DMS53 treated with DMSO at 0.1 percent for 48 hours (cell line): ENCODE measurements around the gene BANP.
"Not testable (repeated sequence)": the region's sequence is repeated elsewhere in the genome, so short reads cannot be mapped to it uniquely, and the experiment has no call there.

ENCODE experiments used
- DNase-seq: peaks from one replicate; lab custom pipeline; 2025; ENCODE audit not compliant: unreplicated experiment; lab: John Stamatoyannopoulos, UW

The BANP gene

DNA sequence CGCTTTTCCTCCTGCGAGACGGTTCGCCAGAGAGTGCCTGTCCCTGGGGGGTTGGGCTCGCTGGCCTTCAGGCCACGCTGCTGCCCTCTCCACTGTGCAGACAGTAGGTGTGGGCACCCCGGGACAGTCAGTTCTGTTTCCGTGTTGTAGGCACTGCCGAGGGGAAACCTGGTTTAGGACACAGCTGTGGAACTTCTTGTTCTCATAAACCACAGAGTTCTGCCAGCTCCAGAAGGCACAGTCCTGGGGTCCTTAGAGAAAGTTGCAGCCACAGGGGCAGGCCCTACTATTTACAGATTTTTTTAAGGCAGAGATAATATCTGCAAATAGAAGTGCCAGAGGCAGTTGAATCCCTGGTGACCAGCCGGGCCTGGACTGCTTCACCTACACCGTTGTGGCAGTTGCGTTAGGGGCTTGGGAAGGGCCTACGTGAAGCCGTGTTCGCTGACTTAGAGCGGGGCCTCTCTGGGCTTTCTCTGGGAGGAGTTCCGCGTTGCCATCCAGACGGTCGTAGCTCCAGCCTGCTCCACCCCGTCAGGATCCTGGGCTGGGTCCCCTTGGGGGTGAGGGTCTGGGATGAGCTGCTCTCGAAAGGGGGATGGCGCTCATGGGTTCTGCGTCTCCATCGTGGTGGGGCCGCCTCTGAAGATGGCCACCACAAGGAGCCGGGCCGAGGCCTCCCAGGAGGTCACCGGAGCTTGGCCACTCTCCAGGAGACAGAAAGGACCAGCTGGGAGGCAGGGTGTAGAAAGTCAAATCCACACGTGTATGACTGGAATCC lies 126.3 kb downstream of the BANP start:
- DNase-seq: no peak

DNA sequence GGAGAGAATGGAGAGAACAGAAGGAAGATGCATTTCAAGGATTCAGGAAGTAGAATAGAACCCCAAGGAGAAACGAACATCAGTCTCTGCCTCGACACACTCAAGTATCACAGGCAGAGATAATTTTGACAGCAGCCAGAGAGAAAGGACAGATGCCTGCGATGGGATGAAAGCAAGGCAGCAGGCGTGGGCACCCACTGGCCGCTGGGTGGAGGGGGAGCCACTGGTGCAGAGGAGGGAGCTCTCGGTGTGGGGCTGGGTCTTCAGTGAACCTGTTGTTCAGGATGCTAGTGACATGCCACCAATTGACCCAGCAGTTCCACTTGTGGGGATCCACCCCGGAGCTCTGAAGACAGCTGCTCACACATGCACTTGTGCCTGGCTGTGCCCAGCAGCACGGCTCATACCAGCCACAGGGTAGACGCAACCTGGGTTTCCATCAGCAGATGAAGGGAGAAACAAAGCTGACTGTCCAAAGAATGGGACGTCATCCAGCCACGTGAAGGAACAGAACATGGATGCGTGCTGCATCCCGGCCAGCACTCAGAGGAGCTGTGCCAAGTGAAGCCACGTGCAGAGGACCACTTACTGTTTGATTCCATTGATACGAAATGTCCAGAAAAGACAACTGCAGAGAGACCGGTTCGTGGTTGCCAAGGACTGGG lies 127.0 kb downstream of the BANP start:
- DNase-seq: no peak

DNA sequence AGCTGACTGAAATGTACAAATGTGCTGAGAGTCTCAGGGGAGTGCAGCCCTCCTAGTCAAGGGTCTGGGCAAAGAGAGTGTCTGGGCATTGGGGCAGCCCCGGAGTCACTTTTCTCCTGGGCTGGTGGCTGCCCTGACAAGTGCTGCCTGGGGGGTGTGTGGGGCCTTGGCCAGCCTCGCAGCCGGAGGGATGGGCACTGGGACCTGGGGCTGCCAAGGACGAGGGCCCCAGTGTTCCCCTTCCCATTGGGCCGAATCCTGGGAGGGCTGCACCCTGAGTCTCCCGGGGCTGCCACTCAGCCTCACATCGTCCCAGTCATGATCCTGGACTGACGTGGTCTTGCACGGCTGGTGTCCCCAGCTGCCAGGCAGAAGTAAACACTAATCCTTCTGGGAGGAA lies 132.3 kb downstream of the BANP start:
- no peak for DNase-seq

DNA sequence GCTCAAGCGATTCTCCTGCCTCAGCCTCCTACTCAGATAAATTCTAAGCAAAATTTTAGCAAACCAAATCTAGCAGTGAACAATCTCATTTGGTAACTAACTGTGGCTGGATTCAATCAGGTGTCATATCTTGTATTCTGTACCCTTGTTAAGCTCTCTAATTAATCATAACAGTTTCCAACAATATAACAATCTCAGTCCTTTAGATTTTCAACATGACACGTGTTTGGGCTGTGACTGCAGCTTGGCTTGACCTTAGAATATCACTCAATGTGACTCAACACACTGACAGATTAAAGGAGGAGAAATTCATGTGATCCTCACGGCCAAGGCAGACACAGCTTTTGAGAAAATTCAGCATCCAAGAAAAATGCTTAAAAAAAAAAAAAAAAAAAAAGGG lies 133.6 kb downstream of the BANP start:
- DNase-seq: no peak

DNA sequence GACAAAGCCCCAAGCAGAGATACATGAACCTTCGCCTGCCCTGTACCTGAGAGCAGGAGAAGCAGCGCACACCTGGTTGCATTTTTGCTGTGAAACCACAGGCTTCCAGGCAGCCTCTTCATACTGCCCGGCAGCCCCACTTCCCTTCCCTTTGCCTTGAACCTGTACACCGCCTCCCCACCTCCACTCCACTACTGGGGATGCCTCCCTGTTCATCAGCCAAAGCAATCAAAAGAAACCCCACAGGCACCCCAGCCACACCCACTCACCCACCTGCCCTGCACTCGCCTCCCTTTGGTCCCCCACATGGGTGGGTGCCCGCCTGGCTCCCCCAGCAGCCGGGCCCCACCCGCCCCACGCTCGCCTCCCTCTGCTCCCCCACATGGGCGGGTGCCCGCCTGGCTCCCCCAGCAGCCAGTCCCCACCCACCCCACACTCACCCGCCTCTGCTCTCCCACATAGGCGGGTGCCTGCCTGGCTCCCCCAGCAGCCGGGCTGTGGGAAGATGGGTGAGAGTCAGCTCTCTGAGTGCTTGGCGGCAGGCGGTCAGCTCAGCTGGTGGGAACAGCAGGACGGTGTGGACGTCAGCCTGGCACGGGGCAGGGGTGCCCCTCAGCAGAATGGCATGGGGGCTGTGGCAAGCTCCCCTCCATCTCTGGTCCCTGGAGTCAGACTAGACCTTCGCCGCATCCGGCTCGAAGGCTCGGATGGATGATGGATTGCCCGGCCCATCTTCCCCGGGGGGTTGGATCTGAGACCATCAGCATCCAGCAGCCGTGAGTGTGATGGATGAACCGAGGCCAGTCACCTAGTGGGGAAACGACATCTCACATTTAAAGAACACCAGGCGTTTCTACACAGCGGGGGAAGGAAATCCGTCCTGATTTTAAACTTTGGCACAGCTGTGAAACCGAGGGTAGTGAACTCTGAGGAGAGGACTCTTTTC lies 135.6 kb downstream of the BANP start:
- no peak for DNase-seq

DNA sequence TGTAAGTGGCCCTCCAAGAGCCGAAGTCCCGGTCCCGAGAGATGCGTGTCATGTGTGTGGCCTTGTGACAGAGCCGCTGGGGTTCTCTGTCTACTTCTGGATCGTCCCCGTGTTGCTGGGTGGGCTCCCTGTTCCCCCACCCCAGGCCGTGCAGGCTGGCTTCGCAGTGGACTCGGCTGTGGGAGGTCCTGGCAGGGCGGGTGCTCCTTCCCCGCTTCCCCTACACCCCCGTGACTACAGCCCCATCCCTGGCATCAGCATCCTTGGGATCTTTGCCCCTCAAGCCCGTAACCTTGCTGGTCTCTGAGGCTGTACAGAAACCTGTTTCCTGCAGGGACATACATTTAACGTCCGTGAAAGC lies 136.3 kb downstream of the BANP start:
- DNase-seq: no peak

DNA sequence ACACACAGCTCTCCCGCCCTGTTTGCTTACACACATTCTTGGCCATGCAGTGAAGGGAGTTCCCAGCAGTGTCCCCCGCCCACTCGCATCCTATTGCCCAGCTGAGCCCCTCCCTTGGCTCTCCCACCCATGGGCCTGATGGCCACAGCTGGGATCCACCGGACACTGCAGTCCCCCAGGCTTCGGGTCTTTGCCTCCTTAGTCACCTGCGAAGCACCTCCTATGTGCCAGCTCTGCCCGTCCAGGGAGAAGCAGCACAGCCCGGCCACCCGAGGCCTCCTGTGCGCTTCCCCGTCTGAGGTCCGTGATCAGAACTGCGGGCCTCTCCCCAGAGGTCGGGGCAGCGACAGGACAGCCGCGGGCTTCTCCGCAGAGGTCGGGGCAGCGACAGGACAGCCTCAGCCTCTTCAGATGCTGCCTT lies 136.9 kb downstream of the BANP start:
- DNase-seq: no peak

DNA sequence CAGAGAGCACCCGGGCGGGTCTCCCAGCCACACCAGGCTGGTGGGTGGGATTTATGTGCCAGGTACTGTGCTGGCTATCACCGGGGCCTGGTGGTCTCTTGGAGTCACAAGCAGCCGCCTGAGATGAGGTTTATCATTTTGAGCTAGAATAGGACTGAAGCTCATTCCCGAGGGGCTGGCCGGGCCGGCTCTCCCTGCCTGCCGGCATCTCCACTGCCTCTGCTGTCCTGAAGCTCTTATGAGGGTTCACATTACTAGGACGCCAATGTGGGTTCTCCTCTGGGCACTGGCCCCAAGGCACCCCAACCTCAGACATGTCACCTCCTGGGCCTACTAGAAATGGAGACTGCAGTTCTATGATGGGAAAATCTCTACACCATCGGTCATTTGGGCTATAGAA lies 137.4 kb downstream of the BANP start:
- DNase-seq: not testable (repeated sequence)

DNA sequence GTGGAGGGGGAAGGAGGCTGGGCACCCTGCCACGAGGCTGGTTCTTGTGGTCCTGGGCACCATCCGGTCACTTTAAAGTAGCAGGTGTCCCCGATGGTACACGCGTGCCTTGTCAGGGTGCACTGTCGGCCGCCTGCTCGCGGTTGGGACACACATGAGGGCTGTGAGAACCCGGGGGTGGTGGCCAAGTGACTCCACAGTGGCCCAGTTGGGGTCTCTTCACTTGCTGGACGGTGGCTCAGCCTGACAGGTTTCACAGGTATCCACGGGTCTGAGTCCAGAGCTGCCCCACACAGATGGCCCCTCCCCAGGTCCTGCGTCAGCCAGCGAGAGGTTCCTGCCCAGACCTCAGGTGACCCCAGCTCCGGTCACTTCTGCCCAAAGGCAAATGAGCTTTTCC lies 137.8 kb downstream of the BANP start:
- not testable (repeated sequence) for DNase-seq

DNA sequence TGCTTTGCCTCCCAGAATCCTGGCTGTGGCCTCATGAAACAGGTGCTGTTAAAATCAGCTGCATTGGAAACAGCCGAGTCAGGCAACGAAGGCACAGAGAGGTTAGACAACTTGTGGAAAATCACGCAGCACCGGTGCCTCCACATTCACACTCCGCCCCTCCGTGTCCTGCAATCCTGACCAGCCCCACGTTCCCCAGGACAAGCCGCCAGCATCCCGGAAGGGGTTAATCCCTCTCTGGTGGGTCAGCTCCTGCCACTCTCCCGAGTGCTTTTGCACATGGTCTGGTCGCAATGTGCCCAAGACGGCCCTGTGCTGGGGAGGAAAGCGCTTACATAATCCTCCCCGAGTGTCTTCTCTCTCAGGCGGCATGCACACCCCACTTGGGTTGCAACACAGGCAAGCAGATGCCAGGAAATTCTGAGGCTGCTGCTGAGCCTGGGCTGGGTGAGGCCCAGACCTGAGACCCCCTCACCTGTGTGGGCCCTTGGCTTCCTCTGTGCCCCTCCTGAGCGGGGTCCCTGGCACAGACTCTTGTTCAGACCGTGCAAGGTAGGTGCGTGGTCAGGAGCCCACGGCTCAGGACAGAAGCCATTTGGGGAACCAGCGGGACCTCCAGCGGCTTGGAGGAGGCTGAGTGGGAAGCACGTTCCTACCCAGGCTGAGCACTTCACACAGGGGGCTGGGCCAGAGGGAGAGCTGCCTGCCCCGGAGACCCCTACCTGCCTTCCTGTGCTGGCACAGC lies 138.6 kb downstream of the BANP start:
- DNase-seq: not testable (repeated sequence)

DNA sequence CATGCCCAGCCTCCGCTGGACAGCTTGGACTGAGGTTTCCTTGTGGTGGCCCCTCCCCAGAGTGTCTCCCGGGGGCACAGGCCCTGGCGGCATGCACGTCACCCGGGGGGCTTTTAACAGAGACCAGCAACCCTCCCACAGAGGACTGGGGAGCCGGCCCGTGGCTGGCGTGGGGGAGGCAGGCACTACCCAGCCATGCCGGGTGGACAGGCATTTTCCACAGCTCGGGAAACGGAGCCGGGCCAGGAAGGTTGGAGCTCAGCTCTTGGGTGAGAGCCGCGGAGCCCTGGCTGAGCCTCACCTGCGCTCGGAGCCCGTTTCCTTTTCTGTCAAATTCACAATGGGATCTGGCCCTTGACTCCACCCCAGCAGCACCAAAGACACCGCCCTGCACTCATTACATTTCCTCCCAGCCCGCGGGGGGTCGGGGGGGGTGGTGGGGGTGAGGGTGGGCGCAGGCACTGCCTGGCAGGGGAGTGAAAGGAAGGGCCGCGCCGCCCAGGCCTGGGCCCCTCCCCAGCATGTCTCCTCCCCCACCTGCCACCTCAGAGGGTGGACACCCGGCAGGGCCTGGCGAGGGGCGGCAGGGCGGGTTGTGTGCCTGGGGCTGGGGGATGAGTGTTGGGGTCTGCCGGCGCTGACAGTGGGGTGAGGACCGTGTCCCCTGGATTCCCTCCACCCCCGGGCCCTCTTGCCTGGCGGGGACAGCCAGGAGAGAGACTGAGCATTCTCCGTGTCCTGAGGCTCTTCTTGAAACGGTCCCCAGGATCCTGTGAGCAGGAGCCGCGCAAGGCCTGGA lies 139.3 kb downstream of the BANP start:
- not testable (repeated sequence) for DNase-seq

DNA sequence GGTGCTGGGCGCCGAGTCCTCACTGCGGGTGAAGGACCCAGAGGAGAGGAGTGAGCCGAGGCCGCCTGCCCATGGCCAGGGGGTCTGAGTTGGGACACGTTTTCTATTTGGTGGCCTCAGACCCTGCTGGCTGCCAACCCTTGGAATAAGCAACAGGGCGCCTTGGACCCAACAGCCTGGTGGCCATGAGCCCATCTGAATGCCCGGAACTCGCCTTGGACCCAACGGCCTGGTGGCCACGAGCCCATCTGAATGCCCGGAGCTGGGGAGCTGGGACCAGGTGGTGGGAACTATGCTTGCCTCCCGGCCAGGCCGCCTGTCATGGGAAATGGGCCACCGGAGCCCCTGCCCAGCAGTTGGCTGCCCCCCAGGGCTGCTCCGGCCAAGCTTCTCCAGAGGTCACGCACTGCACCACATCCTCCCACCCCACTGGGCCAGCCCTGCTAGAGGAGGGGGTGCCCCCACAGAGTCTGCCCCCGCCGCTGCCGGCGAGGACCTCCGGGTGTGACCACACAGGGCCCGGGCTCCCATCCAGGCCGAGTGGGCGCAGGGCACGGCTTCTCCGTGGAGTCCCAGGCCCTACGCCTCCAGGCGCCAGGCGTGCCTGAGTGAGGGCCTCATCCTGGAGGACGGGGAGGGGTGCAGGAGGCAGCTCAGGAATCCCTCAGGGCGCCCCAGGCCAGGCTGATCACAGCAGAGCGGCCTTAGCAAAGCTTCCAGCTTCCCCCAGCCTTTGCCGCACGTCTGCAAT lies 140.2 kb downstream of the BANP start:
- not testable (repeated sequence) for DNase-seq

DNA sequence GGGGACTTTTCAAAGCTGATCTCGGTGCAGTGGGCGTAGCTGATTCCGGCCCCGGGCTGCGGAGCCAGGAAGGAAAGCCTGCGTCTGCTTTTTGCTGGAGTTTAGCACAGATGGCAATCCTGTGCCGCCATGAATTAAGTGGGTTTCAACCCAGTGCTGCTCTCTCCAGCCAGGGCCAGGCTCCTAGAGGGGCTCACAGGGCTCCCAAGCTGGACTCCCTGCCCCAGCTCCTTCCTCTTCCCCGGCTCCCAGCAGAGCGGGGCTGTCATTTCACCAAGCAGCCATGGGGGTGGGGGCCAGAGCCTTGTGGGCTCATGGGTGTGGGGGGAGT lies 140.7 kb downstream of the BANP start:
- DNase-seq: not testable (repeated sequence)

DNA sequence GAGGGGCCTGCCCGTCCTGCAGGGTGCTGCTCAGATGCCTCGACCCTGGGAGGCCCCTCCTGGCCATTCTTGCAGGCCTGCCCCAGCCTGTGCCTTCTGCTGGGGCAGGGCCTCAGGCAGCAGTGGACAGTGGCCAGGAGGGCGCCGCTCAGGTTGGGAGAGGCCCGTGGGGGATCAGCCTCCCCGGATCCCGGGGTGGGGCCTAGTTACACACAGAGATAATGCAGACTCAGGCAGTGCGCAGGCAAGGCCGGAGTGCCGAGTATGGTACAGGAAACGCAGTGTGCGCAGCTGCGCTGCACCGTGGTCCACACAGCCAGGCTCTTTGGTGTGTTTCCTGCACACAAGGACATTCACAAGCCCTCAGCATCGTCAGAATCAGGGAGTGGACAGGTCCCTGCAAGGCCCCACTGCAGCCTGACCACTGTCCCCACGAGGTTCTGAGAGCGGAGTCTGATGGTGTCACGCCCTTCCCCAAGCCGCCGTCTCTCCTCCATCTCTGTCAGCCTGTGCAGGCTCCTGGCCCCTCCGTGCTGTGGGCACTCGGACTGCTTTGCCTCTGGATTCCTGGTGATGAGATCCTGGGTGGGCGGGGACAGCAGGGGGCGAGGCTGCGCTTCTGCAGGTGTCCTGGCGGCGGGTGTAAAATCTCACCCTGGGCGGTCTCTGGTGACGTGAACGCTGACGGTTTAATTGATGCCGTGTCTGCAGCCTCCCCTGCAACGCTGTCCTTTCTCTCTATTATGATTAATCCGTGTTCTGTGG lies 141.7 kb downstream of the BANP start:
- not testable (repeated sequence) for DNase-seq

DNA sequence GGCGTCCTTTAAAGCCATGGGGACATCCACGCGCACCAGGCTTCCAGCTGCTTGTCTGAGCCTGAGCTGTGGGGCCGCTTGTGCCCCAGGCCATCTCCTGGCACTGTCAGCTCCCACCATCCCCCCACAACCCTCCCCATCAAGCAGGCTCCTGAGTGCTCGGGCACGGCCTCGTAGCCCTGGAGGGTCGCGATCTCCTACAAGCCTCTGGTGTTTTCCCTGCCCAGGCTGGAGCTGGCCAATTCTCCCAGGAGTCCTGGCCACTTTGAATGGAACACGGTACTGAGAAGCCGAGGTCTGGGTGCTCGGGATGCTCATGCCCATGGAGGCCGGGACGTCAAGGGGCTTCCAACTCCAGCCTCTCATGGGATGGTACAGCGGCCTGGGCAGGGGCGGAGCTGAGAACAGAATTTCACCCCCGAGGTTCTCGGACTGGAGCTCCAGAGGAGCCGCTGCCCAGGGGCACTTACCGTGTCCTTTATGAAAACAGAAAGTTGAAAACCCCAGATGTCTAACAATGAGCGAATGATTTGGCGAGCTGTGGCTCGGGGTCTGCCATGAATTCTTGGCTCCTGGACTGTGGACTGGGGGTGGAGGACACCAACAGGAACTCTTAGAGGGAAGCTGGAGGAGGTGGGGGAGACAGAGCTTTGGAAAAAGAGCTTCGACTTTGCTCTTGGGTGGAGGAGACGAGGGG lies 142.5 kb downstream of the BANP start:
- not testable (repeated sequence) for DNase-seq

DNA sequence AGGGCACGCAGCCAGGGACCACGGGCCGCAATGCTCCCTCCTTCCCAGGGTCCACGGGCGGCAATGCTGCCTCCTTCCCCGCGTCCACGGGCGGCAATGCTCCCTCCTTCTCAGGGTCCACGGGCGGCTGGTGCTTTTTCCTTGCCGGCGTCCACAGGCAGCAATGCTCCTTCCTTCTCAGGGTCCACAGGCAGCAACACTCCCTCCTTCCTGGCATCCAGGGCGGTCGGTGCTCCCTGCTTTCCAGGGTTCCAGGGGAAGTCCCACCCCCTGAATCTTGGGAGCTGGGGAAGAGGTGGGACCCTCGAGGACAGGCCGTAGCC lies 143.0 kb downstream of the BANP start:
- not testable (repeated sequence) for DNase-seq

DNA sequence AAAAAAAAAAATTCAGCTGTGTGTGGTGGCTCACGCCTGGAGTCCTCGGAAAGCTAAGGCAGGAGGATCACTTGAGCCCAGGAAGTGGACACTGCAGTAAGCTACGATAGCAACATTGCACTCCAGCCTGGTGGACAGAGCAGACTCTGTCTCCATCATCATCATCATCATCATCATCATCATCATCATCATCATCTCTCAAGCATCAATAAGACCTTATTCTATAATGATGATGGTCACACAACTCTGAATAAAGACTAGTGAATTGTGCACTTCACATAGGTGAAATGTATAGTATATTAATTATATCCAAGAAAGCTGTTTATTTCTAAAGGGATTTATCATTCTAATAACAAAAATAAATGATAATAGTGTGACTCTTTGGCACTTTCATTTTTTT lies 143.7 kb downstream of the BANP start:
- DNase-seq: not testable (repeated sequence)

DNA sequence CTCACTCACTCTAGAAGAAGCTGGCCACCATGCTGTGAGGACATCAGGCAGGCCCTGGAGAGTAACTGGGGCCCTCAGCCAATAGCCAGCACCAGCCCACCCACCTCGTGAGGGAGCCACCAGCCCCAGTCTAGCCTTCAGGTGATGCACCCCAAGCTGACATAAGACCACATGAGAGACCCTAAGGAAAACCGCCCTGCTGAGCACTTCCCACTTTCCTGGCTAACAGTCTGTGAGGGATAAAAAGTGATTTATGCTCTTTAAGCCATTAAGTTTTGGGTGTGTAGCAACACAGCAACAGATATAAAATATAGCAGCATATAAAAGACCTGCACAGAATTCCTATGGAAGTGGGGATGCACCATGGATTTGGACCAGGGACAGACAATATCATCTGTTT lies 145.4 kb downstream of the BANP start:
- not testable (repeated sequence) for DNase-seq
